Activated T-cell treated with anti-CD3 and anti-CD28 coated beads, Interleukin-2, amount 50 U/mL, for 4 hours (primary cell): Measurements from ENCODE around the gene DRAP1. TPM values are rescaled to one million over a fixed set of nuclear protein-coding genes. Genes with fewer than 3 reads are reported as not detected.

Experiments used
- ATAC-seq, 2 donors: fragments of 200-7000 bp; cut with Tn5 transposase; one replicate each; pipeline ENCODE4 v1.10.0; 2021
- DNase-seq: peaks from one replicate; pipeline ENCODE4 v3.0.0-alpha.2; 2020
- H3K27me3 Mint-ChIP-seq: one replicate; pipeline ENCODE4 v1.8.0; 2021; ENCODE audit warnings: low read depth, mixed read lengths
- H3K36me3 Mint-ChIP-seq: one replicate; pipeline ENCODE4 v1.8.0; 2022; ENCODE audit warnings: mixed read lengths; ENCODE audit not compliant: insufficient read depth
- H3K4me1 Mint-ChIP-seq: one replicate; pipeline ENCODE4 v1.8.0; 2021; ENCODE audit warnings: low read depth, mixed read lengths
- H3K4me3 Mint-ChIP-seq: one replicate; pipeline ENCODE4 v1.8.0; 2021; ENCODE audit warnings: mild to moderate bottlenecking, moderate library complexity, mixed read lengths
- H3K9me3 Mint-ChIP-seq: one replicate; pipeline ENCODE4 v1.8.0; 2021; ENCODE audit warnings: mixed read lengths
- total RNA-seq, 3 donors: library from RNA; stranded (reverse); gene quantifications; one replicate each; pipeline ENCODE4 v1.2.1, GENCODE V29; 2021

The DRAP1 gene
- total RNA-seq = 100 to 1,000 TPM in 2 of 3 donors, 10 to 100 TPM in 1; 96.1 to 118 (median 106) TPM

DNA sequence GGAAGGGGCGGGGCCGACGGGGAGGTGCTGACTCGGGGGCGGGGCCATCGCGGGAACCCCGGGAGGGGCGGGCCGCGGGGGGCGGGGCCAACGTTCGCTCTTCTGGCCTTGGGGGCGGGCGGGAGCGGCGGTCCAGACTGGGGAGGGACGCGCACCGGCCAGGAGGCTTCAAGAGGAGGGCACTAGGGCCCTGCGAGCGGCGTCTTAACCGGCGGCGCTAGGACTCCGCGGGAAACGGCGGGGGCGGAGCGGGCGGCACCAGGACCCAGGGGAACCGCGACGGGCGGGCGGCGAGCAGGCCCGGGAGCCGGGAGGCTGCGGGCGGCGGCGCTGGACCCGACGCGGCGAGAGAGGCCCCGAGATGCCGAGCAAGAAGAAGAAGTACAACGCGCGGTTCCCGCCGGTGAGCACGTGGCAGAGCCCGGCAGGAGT, at the start of gene DRAP1:
TSS of gene DRAP1 (plus strand) at position 286 of the 432 bp plus-strand sequence. CDS start at position 362, 76 bp downstream.
- DNase-seq (peak; percentile 99), ATAC-seq (peak; percentile 90 to 91)
- Mint-ChIP-seq H3K9me3 (no peaks in the 10 kb centered on the region), H3K36me3 (peaks cover 8% of the 10 kb centered on the region), H3K27me3 (no peaks in the 10 kb centered on the region), H3K4me3 (peak within 1 kb of the TSS; percentile 92), H3K4me1 (peaks cover 45% of the 10 kb centered on the region)

GRCh38 chr11:65869643-65870306, 49.5 kb upstream of the DRAP1 start:
- no peak for DNase-seq
- H3K36me3 Mint-ChIP-seq = peaks cover 8% of the 10 kb centered on the region

DNA sequence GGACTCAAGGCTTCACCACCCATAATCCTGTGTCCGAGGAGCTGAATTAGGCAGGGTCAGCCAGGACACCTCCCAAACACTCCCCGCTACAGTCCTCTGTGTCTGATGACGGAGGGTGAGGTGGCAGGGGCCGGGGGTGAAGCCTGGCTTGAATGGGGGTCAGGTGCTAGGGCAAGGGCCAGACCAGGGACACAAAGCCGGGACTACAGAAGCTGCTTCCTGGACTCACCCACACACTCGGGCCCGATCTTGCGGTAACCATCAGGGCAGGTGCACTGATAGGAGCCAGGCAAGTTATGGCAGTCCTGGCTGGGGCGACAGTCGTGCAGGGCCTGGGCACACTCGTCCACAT, 48.9 kb upstream of the DRAP1 start:
- Mint-ChIP-seq H3K36me3 (peaks cover 5% of the 10 kb centered on the region), H3K4me1 (peaks cover 18% of the 10 kb centered on the region), H3K27me3 (no peaks in the 10 kb centered on the region), H3K9me3 (no peaks in the 10 kb centered on the region), H3K4me3 (no peak overlapping the region)
- ATAC-seq (no peak), DNase-seq (no peak)

More at GRCh38 chr11:65869643-65870306, 49.5 kb upstream of the DRAP1 start:
- no peaks in the 10 kb centered on the region for H3K9me3 Mint-ChIP-seq
- H3K27me3 Mint-ChIP-seq = no peaks in the 10 kb centered on the region
- no peak overlapping the region for H3K4me3 Mint-ChIP-seq
- peaks cover 18% of the 10 kb centered on the region for H3K4me1 Mint-ChIP-seq
- ATAC-seq = no peak

DNA sequence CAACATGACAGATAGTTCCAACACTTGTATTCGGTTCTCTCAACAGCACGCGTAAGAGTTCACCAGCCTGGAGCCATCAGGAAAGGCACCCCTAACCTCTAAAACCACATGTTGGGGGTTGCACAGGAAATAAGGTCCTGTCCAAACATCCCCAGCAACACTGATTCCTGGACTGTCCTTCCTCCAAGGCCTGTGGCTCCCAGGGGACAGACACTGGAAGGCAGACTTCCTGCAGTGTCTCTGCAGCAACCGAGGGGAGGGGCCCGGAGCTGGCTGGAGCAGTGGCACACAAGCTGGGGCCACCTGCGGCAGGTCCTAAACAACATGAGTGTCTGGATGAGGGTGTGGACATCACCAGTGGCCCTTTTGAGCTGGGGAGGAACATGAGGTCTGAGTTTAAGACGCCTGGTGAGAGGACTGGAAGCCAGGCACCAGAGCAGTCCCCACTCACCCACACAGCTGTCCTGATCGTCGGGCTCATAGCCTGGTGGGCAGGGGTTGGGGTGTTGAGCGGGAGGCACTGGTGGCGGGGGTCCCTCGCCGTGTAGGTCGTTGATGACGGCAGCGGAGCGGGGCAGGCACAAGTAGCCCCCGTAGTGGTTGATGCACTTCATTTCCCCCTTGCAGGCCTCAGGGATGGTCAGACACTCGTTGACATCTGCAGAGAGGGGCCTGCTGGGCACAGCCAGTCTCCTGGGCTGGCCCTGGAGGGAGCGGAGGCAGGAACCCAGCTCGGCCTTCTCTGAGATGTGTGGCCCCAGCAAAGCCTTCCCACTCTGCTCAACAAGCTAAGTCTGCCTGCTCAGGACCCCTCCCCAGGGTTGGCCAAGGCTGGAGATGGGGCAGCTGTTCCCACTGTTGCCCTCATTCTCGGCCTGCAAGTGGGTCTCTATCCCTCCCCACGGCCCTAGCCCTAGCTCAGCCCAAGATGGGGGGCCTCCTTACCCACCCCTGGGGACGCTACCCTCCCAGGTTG, 48.2 kb upstream of the DRAP1 start:
- H3K4me1 Mint-ChIP-seq = peaks cover 18% of the 10 kb centered on the region
- ATAC-seq (no peak), DNase-seq (no peak)
- H3K9me3 Mint-ChIP-seq = no peaks in the 10 kb centered on the region
- H3K4me3 Mint-ChIP-seq = no peak overlapping the region
- H3K36me3 Mint-ChIP-seq = peaks cover 5% of the 10 kb centered on the region
- no peaks in the 10 kb centered on the region for H3K27me3 Mint-ChIP-seq

GRCh38 chr11:65871811-65872548, 47.2 kb upstream of the DRAP1 start:
- peaks cover 21% of the 10 kb centered on the region for H3K4me1 Mint-ChIP-seq
- DNase-seq (no peak), ATAC-seq (no peak)
- H3K27me3 Mint-ChIP-seq = no peaks in the 10 kb centered on the region
- peaks cover 4% of the 10 kb centered on the region for H3K36me3 Mint-ChIP-seq
- peak overlapping the region; percentile 49 for H3K4me3 Mint-ChIP-seq
- no peaks in the 10 kb centered on the region for H3K9me3 Mint-ChIP-seq

GRCh38 chr11:65872586-65873317, 46.5 kb upstream of the DRAP1 start, which contains the start of gene EFEMP2:
EFEMP2 (minus strand) TSS chr11:65872800; CDS start chr11:65872354, 446 bp downstream.
- peak in 1 of 2 donors; percentile 8 for ATAC-seq
- DNase-seq = no peak
- Mint-ChIP-seq H3K4me3 (peak within 1 kb of the TSS; percentile 84), H3K36me3 (no peaks in the 10 kb centered on the region), H3K27me3 (no peaks in the 10 kb centered on the region), H3K4me1 (peaks cover 21% of the 10 kb centered on the region), H3K9me3 (no peaks in the 10 kb centered on the region)

GRCh38 chr11:65873318-65874156, 45.7 kb upstream of the DRAP1 start:
- no peaks in the 10 kb centered on the region for H3K9me3 Mint-ChIP-seq
- H3K4me1 Mint-ChIP-seq = peaks cover 26% of the 10 kb centered on the region
- H3K27me3 Mint-ChIP-seq = no peaks in the 10 kb centered on the region
- H3K36me3 Mint-ChIP-seq = no peaks in the 10 kb centered on the region
- peak; percentile 97 for DNase-seq
- ATAC-seq = peak; percentile 87 to 88
- H3K4me3 Mint-ChIP-seq = peak overlapping the region; percentile 84

DNA sequence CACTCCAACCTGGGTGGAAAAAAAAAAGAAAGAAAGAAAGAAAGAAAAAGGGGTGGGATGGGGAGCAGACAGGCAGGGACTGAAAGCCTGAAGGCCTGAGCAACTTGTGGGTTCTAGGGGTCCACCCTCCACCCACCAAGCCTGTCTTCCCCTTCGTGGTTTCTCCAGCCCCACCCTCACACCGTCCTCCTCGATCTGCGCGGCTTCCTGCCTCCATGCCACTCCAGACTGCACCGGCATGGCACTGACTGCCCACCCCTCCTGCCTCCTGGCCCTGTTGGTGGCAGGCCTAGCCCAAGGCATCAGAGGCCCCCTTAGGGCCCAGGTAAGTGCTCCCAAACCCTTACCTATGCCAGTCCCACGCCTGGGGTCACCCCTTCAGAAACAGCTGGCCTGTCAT, 39.6 kb upstream of the DRAP1 start, which contains the start of gene CTSW:
TSS of gene CTSW (plus strand) at position 221 of the 400 bp plus-strand sequence. CDS start at position 239, 18 bp downstream.
- peaks cover 41% of the 10 kb centered on the region for H3K4me1 Mint-ChIP-seq
- no peaks in the 10 kb centered on the region for H3K27me3 Mint-ChIP-seq
- DNase-seq = no peak
- H3K9me3 Mint-ChIP-seq = no peaks in the 10 kb centered on the region
- peaks cover 7% of the 10 kb centered on the region for H3K36me3 Mint-ChIP-seq
- peak; percentile 61 to 65 for ATAC-seq
- peak within 1 kb of the TSS; percentile 71 for H3K4me3 Mint-ChIP-seq

- no peaks in the 10 kb centered on the region for H3K9me3 Mint-ChIP-seq
- H3K4me3 Mint-ChIP-seq = peak overlapping the region; percentile 71
- ATAC-seq = no peak
- peaks cover 43% of the 10 kb centered on the region for H3K4me1 Mint-ChIP-seq
- H3K36me3 Mint-ChIP-seq = peaks cover 8% of the 10 kb centered on the region
- H3K27me3 Mint-ChIP-seq = no peaks in the 10 kb centered on the region
- no peak for DNase-seq
These were observed 39.2 kb upstream of the DRAP1 start for GRCh38 chr11:65880027-65880426.

GRCh38 chr11:65880844-65881421, 38.3 kb upstream of the DRAP1 start:
- Mint-ChIP-seq H3K4me1 (peaks cover 43% of the 10 kb centered on the region), H3K36me3 (peaks cover 8% of the 10 kb centered on the region), H3K9me3 (no peaks in the 10 kb centered on the region), H3K4me3 (peak overlapping the region; percentile 71), H3K27me3 (no peaks in the 10 kb centered on the region)
- peak in 1 of 2 donors; percentile 5 for ATAC-seq
- no peak for DNase-seq

DNA sequence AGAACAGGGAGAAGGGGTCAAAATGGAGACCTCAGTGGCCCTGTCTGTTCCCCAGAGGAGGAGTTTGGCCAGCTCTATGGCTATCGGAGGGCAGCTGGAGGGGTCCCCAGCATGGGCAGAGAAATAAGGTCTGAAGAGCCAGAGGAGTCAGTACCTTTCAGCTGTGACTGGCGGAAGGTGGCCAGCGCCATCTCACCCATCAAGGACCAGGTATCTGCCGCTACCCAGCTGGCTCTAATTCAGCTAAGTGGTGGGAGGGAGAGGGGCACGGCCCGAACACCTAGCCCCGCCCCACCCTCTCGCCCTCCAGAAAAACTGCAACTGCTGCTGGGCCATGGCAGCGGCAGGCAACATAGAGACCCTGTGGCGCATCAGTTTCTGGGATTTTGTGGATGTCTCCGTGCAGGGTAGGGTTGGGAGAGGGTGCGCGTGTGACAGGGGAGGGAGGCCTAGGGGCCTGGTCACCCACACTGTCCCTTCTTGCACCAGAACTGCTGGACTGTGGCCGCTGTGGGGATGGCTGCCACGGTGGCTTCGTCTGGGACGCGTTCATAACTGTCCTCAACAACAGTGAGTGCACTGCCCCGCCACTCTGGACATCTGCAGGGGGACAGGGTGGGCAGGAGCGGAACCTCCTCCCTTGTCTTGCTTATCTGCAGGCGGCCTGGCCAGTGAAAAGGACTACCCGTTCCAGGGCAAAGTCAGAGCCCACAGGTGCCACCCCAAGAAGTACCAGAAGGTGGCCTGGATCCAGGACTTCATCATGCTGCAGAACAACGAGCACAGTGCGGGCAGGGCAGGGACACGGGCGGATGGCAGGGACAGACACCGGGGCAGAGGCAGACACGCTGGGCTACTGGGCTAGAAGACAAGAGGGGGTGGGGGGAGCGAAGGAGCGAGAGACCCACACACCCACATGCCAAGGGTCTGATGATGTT, 36.8 kb upstream of the DRAP1 start:
- no peaks in the 10 kb centered on the region for H3K27me3 Mint-ChIP-seq
- H3K36me3 Mint-ChIP-seq = peaks cover 15% of the 10 kb centered on the region
- DNase-seq = no peak
- ATAC-seq = no peak
- H3K4me3 Mint-ChIP-seq = no peak overlapping the region
- H3K4me1 Mint-ChIP-seq = peaks cover 48% of the 10 kb centered on the region
- no peaks in the 10 kb centered on the region for H3K9me3 Mint-ChIP-seq
